Stimulated activated naive B cell treated with anti-CD40 and anti-IgM and Interleukin-4, amounts not matched to agents 10 μg/mL and 1 μg/mL and 100 μg/mL, for 72 hours (primary cell): ENCODE data around the gene IPCEF1.
"Not testable (repeated sequence)": the region's sequence is repeated elsewhere in the genome, so short reads cannot be mapped to it uniquely, and the experiment has no call there.

Experiments
- ATAC-seq, 2 donors: fragments of 150-1000 bp; cut with Tn5 transposase; replicated peaks; 2 replicates each; pipeline ENCODE4 v1.10.0; 2021; ENCODE audit warnings: moderate library complexity in 1 of 2
- DNase-seq: peaks from one replicate; pipeline ENCODE4 v3.0.0; 2021
- H3K27ac Mint-ChIP-seq: one replicate; pipeline ENCODE4 v1.8.0; 2022; ENCODE audit warnings: mild to moderate bottlenecking, mixed read lengths
- H3K27me3 Mint-ChIP-seq, 2 donors: one replicate each; pipeline ENCODE4 v1.8.0; 2022; ENCODE audit warnings: mixed read lengths in 2 of 2
- H3K36me3 Mint-ChIP-seq, 2 donors: one replicate each; pipeline ENCODE4 v1.8.0; 2022; ENCODE audit warnings: mixed read lengths in 2 of 2, mild to moderate bottlenecking in 1 of 2
- H3K4me1 Mint-ChIP-seq, 2 donors: one replicate each; pipeline ENCODE4 v1.8.0; 2022; ENCODE audit warnings: mixed read lengths in 2 of 2, mild to moderate bottlenecking in 1 of 2
- H3K4me3 Mint-ChIP-seq, 2 donors: one replicate each; pipeline ENCODE4 v1.8.0; 2022; ENCODE audit warnings: mild to moderate bottlenecking in 2 of 2, mixed read lengths in 2 of 2, moderate library complexity in 1 of 2
- H3K9me3 Mint-ChIP-seq, 2 donors: one replicate each; pipeline ENCODE4 v1.8.0; 2022; ENCODE audit warnings: mixed read lengths in 2 of 2, mild to moderate bottlenecking in 1 of 2

Gene IPCEF1

GRCh38 chr6:154337406-154338005 lies 19.1 kb downstream of the IPCEF1 start:
- DNase-seq, result no peak
- Mint-ChIP-seq H3K27me3 (peaks cover 12 to 13% of the 10 kb centered on the region in 2 donors), H3K9me3 (peaks cover 0 to 2% of the 10 kb centered on the region in 2 donors), H3K4me1 (peaks cover 0 to 5% of the 10 kb centered on the region in 2 donors), H3K4me3 (no peak overlapping the region), H3K36me3 (no peaks in the 10 kb centered on the region), H3K27ac (no peak overlapping the region)
- ATAC-seq, result no peak

- H3K9me3 Mint-ChIP-seq, H3K27ac Mint-ChIP-seq, H3K4me3 Mint-ChIP-seq, DNase-seq, H3K4me1 Mint-ChIP-seq, H3K36me3 Mint-ChIP-seq: not testable (repeated sequence)
- ATAC-seq, result peak; percentile 45 to 61
- H3K27me3 Mint-ChIP-seq, result peaks cover 14 to 19% of the 10 kb centered on the region in 2 donors
Observed at GRCh38 chr6:154334147-154334546, 22.5 kb downstream of the IPCEF1 start.

- Mint-ChIP-seq H3K4me3 (no peak overlapping the region), H3K4me1 (peaks cover 0 to 6% of the 10 kb centered on the region in 2 donors)
- ATAC-seq, result no peak
Observed at GRCh38 chr6:154331750-154332149, 24.9 kb downstream of the IPCEF1 start.

GRCh38 chr6:154329350-154330170 lies 27.0 kb downstream of the IPCEF1 start:
- Mint-ChIP-seq H3K4me3 (no peak overlapping the region), H3K36me3 (no peaks in the 10 kb centered on the region), H3K4me1 (peaks cover 0 to 6% of the 10 kb centered on the region in 2 donors), H3K27me3 (peaks cover 8 to 15% of the 10 kb centered on the region in 2 donors), H3K9me3 (peaks cover 4 to 7% of the 10 kb centered on the region in 2 donors), H3K27ac (no peak overlapping the region)
- no peak for ATAC-seq
- no peak for DNase-seq

More at GRCh38 chr6:154331750-154332149, 24.9 kb downstream of the IPCEF1 start:
- no peaks in the 10 kb centered on the region for H3K36me3 Mint-ChIP-seq
- H3K27ac Mint-ChIP-seq, result no peak overlapping the region
- DNase-seq, result no peak
- peaks cover 14 to 19% of the 10 kb centered on the region in 2 donors for H3K27me3 Mint-ChIP-seq
- peaks cover 4 to 9% of the 10 kb centered on the region in 2 donors for H3K9me3 Mint-ChIP-seq

GRCh38 chr6:154327313-154327712 lies 29.3 kb downstream of the IPCEF1 start:
- not testable (repeated sequence) for H3K4me3 Mint-ChIP-seq, H3K27ac Mint-ChIP-seq, H3K4me1 Mint-ChIP-seq, H3K36me3 Mint-ChIP-seq, H3K27me3 Mint-ChIP-seq, DNase-seq, H3K9me3 Mint-ChIP-seq, ATAC-seq

- Mint-ChIP-seq H3K9me3 (peaks cover 0 to 2% of the 10 kb centered on the region in 2 donors), H3K4me1 (peaks cover 0 to 2% of the 10 kb centered on the region in 2 donors), H3K4me3 (no peak overlapping the region), H3K36me3 (no peaks in the 10 kb centered on the region), H3K27me3 (peaks cover 0 to 3% of the 10 kb centered on the region in 2 donors), H3K27ac (no peak overlapping the region)
- DNase-seq (no peak), ATAC-seq (no peak)
Observed at GRCh38 chr6:154325142-154325541, 31.5 kb downstream of the IPCEF1 start.

- H3K4me1 Mint-ChIP-seq, result no peaks in the 10 kb centered on the region
- H3K27ac Mint-ChIP-seq, result no peak overlapping the region
- no peak overlapping the region for H3K4me3 Mint-ChIP-seq
- no peaks in the 10 kb centered on the region for H3K27me3 Mint-ChIP-seq
- DNase-seq (no peak), ATAC-seq (no peak)
- H3K36me3 Mint-ChIP-seq, result no peaks in the 10 kb centered on the region
- H3K9me3 Mint-ChIP-seq, result no peaks in the 10 kb centered on the region
Observed at GRCh38 chr6:154320181-154320580, 36.4 kb downstream of the IPCEF1 start.

- DNase-seq (no peak), ATAC-seq (no peak)
- no peaks in the 10 kb centered on the region for H3K9me3 Mint-ChIP-seq
- no peaks in the 10 kb centered on the region for H3K27me3 Mint-ChIP-seq
- no peaks in the 10 kb centered on the region for H3K36me3 Mint-ChIP-seq
- no peak overlapping the region for H3K4me3 Mint-ChIP-seq
- no peaks in the 10 kb centered on the region for H3K4me1 Mint-ChIP-seq
- H3K27ac Mint-ChIP-seq, result no peak overlapping the region
Observed at GRCh38 chr6:154319231-154319858, 37.3 kb downstream of the IPCEF1 start.

GRCh38 chr6:154318721-154319120 lies 37.9 kb downstream of the IPCEF1 start:
- DNase-seq (no peak), ATAC-seq (no peak)
- Mint-ChIP-seq H3K4me1 (no peaks in the 10 kb centered on the region), H3K4me3 (no peak overlapping the region), H3K36me3 (no peaks in the 10 kb centered on the region), H3K27me3 (no peaks in the 10 kb centered on the region), H3K27ac (no peak overlapping the region), H3K9me3 (no peaks in the 10 kb centered on the region)

- no peak overlapping the region for H3K27ac Mint-ChIP-seq
- H3K4me1 Mint-ChIP-seq, result no peaks in the 10 kb centered on the region
- peaks cover 0 to 3% of the 10 kb centered on the region in 2 donors for H3K36me3 Mint-ChIP-seq
- H3K27me3 Mint-ChIP-seq, result peaks cover 4% of the 10 kb centered on the region in 2 donors
- ATAC-seq, result no peak
- peaks cover 0 to 3% of the 10 kb centered on the region in 2 donors for H3K9me3 Mint-ChIP-seq
- DNase-seq, result no peak
- H3K4me3 Mint-ChIP-seq, result no peak overlapping the region
Observed at GRCh38 chr6:154316131-154316530, 40.5 kb downstream of the IPCEF1 start.

- ATAC-seq, result no peak
- Mint-ChIP-seq H3K4me1 (peaks cover 0 to 4% of the 10 kb centered on the region in 2 donors), H3K27ac (no peak overlapping the region), H3K27me3 (peaks cover 8 to 19% of the 10 kb centered on the region in 2 donors), H3K36me3 (peaks cover 0 to 6% of the 10 kb centered on the region in 2 donors), H3K4me3 (no peak overlapping the region), H3K9me3 (peaks cover 7 to 10% of the 10 kb centered on the region in 2 donors)
- no peak for DNase-seq
Observed at GRCh38 chr6:154314084-154314483, 42.5 kb downstream of the IPCEF1 start.

GRCh38 chr6:154308986-154309385 lies 47.6 kb downstream of the IPCEF1 start:
- Mint-ChIP-seq H3K27ac (no peak overlapping the region), H3K9me3 (peaks cover 7 to 14% of the 10 kb centered on the region in 2 donors), H3K27me3 (peaks cover 13 to 32% of the 10 kb centered on the region in 2 donors), H3K36me3 (peaks cover 0 to 6% of the 10 kb centered on the region in 2 donors), H3K4me3 (no peak overlapping the region), H3K4me1 (peaks cover 3 to 32% of the 10 kb centered on the region in 2 donors)
- ATAC-seq, result peak in 1 of 2 donors; percentile 28
- no peak for DNase-seq

GRCh38 chr6:154307696-154308425 lies 48.7 kb downstream of the IPCEF1 start:
- peaks cover 0 to 6% of the 10 kb centered on the region in 2 donors for H3K36me3 Mint-ChIP-seq
- H3K4me3 Mint-ChIP-seq, result no peak overlapping the region
- peaks cover 7 to 14% of the 10 kb centered on the region in 2 donors for H3K9me3 Mint-ChIP-seq
- no peak for DNase-seq
- H3K27me3 Mint-ChIP-seq, result peaks cover 13 to 32% of the 10 kb centered on the region in 2 donors
- no peak for ATAC-seq
- H3K4me1 Mint-ChIP-seq, result peaks cover 3 to 41% of the 10 kb centered on the region in 2 donors
- no peak overlapping the region for H3K27ac Mint-ChIP-seq

GRCh38 chr6:154307147-154307546 lies 49.5 kb downstream of the IPCEF1 start:
- H3K4me3 Mint-ChIP-seq, H3K36me3 Mint-ChIP-seq, DNase-seq, ATAC-seq: not testable (repeated sequence)
- Mint-ChIP-seq H3K9me3 (peaks cover 7 to 14% of the 10 kb centered on the region in 2 donors), H3K27me3 (peaks cover 12 to 32% of the 10 kb centered on the region in 2 donors), H3K27ac (peak overlapping the region; percentile 81), H3K4me1 (peaks cover 5 to 48% of the 10 kb centered on the region in 2 donors)
